ENCODE measurements around the gene GOLGA8J.
"Not testable (repeated sequence)": the region's sequence is repeated elsewhere in the genome, so short reads cannot be mapped to it uniquely, and the experiment has no call there.

Gene GOLGA8J

GRCh38 chr15:30080816-30081215 is 1.9 kb upstream of the GOLGA8J start:
- DNase-seq = not testable (repeated sequence)

GRCh38 chr15:30097827-30098226 is 15.1 kb downstream of the GOLGA8J start:
- DNase-seq = not testable (repeated sequence)

GRCh38 chr15:30102890-30103289 is 20.1 kb downstream of the GOLGA8J start:
- not testable (repeated sequence) for DNase-seq

GRCh38 chr15:30103941-30104507 is 21.3 kb downstream of the GOLGA8J start:
- not testable (repeated sequence) for DNase-seq

- DNase-seq = not testable (repeated sequence)
These were observed 27.8 kb downstream of the GOLGA8J start for GRCh38 chr15:30110591-30110990.

- not testable (repeated sequence) for DNase-seq
These were observed 47.3 kb downstream of the GOLGA8J start for GRCh38 chr15:30130066-30130465.

- not testable (repeated sequence) for DNase-seq
These were observed 52.0 kb downstream of the GOLGA8J start, which contains the start of gene GOLGA8T for GRCh38 chr15:30134751-30135150. GOLGA8T (plus strand) TSS chr15:30135051; CDS start chr15:30135149, 98 bp downstream.

Measured in COR-L47 (cell line).